HG02610 (cell line): ENCODE results near the gene GALNT1.

Experiments
- ATAC-seq: cut with Tn5 transposase; IDR thresholded peaks from one replicate; pipeline ENCODE4 v1.9.1; 2021; ENCODE audit warnings: mild to moderate bottlenecking, moderate library complexity; ENCODE audit not compliant: unreplicated experiment

The GALNT1 gene

GRCh38 chr18:35749701-35750100, 168.2 kb downstream of the GALNT1 start:
- no peak for ATAC-seq

GRCh38 chr18:35750929-35751328, 169.4 kb downstream of the GALNT1 start:
- no peak for ATAC-seq

- ATAC-seq, result no peak
Observed at GRCh38 chr18:35753306-35753910, 171.9 kb downstream of the GALNT1 start.

GRCh38 chr18:35754464-35754863, 172.9 kb downstream of the GALNT1 start:
- ATAC-seq, result no peak

GRCh38 chr18:35755369-35755768, 173.8 kb downstream of the GALNT1 start:
- ATAC-seq, result no peak

- peak; percentile 57 for ATAC-seq
Observed at GRCh38 chr18:35756506-35757117, 175.1 kb downstream of the GALNT1 start.
